OCI-LY3 (cell line): ENCODE results near the gene CASZ1.

Source experiments
- H2AFZ ChIP-seq: fragments of 200-600, 300-600 bp; shearing (Covaris generic); 2 replicates; pipeline ENCODE4 v1.6.0; 2014; ENCODE audit warnings: antibody characterized with exemption, low read depth, low read length
- H3K27ac ChIP-seq: fragments of 200-600, 300-600 bp; sonication (generic); 2 replicates; pipeline ENCODE4 v1.5.1; 2014; ENCODE audit warnings: mild to moderate bottlenecking, low read length, moderate library complexity, mixed read lengths
- H3K27me3 ChIP-seq: fragments of 200-600, 300-600 bp; sonication (generic); 2 replicates; pipeline ENCODE4 v1.6.1; 2014; ENCODE audit warnings: low read depth, low read length, mixed read lengths
- H3K36me3 ChIP-seq: fragments of 200-600, 300-600 bp; sonication (generic); replicated peaks from 2 replicates; pipeline ENCODE3; 2014; ENCODE audit warnings: low read depth, low read length, mixed read lengths
- H3K4me1 ChIP-seq: fragments of 300-600, 200-600 bp; sonication (generic); 2 replicates; pipeline ENCODE4 v1.6.1; 2014; ENCODE audit warnings: low read length, mixed read lengths
- H3K4me2 ChIP-seq: fragments of 200-600, 300-600 bp; sonication (generic); 2 replicates; pipeline ENCODE4 v1.6.1; 2014; ENCODE audit warnings: low read length, mixed read lengths
- H3K4me3 ChIP-seq: fragments of 300-600, 200-600 bp; sonication (generic); 2 replicates; pipeline ENCODE4 v1.5.1; 2014; ENCODE audit warnings: antibody characterized with exemption, mild to moderate bottlenecking, low read length, moderate library complexity
- H3K79me2 ChIP-seq: fragments of 300-600, 200-600 bp; shearing (Covaris generic); 2 replicates; pipeline ENCODE4 v1.6.1; 2014; ENCODE audit warnings: mild to moderate bottlenecking, low read length, mixed read lengths
- H3K9ac ChIP-seq: fragments of 300-600, 200-600 bp; shearing (Covaris generic); 2 replicates; pipeline ENCODE4 v1.6.0; 2014; ENCODE audit warnings: mild to moderate bottlenecking, low read length, moderate library complexity
- H3K9me3 ChIP-seq: fragments of 200-600, 300-600 bp; shearing (Covaris generic); 2 replicates; pipeline ENCODE4 v1.6.1; 2014; ENCODE audit warnings: low read length, mixed read lengths; ENCODE audit not compliant: insufficient read depth
- H4K20me1 ChIP-seq: fragments of 200-600, 300-600 bp; sonication (generic); 2 replicates; pipeline ENCODE4 v1.6.1; 2016; ENCODE audit warnings: low read length, mixed read lengths; ENCODE audit not compliant: insufficient read depth
- EZH2phosphoT487 ChIP-seq: fragments of 200-600 bp; shearing (Covaris generic); IDR thresholded peaks from 2 replicates; pipeline ENCODE4 v1.6.1; 2018; ENCODE audit warnings: antibody characterized with exemption, mixed run types, low read depth
- TF ChIP-seq, protein P1 (sequence below): fragments of 200-600, 300-600 bp; sonication (generic); IDR thresholded peaks from 2 replicates; pipeline ENCODE4 v1.5.1; 2014; ENCODE audit warnings: antibody characterized with exemption, low read length, low read depth

The CASZ1 gene

DNA sequence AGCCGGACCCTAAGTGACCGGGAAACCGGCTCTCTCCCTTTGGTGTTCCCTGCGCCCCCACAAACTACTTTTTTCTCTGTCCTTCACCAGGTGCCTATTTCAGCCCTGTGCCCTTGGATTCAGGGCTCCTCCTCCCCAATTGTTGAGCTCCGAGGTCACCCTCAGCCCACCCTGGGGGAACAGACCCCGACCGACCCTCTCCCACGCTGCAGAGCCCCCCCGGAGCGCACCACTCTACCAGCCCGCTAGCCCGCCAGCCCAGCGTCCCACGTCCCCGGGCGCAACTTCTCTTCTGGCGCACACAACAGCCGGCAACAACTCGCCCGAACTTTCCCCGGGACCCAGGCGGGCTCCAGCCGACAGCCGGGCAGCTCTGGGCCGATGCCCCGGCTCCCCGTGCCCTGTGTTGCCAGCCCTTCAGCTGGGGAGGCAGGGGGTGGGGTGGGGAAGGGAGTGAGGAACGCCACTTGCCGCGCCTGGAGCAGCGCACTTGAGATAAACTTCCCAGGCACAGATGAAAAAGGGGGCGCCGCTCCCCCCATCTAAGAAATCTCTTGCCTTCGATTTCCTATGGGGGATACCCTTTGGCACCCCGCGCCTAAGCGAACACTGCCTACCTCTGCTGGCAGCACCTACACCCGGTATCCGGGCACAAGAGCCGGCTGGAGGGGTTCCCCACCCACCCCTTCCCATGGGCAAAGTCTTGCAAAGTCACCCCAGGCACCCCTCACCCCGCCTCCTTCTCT is 997 bp downstream of the CASZ1 start:
- Histone ChIP-seq H2AFZ (no peak overlapping the region), H3K79me2 (no peaks in the 10 kb centered on the region), H3K4me2 (no peak overlapping the region), H3K4me1 (no peaks in the 10 kb centered on the region), H3K9ac (no peak overlapping the region), H3K4me3 (no peak overlapping the region), H3K9me3 (no peaks in the 10 kb centered on the region), H3K27ac (no peak overlapping the region), H4K20me1 (no peaks in the 10 kb centered on the region), H3K36me3 (no peaks in the 10 kb centered on the region), H3K27me3 (peaks cover 10% of the 10 kb centered on the region; the same call in 1 of the 2 replicates)
- TF ChIP-seq EZH2phosphoT487 = no peak
- TF ChIP-seq, protein P1, sequence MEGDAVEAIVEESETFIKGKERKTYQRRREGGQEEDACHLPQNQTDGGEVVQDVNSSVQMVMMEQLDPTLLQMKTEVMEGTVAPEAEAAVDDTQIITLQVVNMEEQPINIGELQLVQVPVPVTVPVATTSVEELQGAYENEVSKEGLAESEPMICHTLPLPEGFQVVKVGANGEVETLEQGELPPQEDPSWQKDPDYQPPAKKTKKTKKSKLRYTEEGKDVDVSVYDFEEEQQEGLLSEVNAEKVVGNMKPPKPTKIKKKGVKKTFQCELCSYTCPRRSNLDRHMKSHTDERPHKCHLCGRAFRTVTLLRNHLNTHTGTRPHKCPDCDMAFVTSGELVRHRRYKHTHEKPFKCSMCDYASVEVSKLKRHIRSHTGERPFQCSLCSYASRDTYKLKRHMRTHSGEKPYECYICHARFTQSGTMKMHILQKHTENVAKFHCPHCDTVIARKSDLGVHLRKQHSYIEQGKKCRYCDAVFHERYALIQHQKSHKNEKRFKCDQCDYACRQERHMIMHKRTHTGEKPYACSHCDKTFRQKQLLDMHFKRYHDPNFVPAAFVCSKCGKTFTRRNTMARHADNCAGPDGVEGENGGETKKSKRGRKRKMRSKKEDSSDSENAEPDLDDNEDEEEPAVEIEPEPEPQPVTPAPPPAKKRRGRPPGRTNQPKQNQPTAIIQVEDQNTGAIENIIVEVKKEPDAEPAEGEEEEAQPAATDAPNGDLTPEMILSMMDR = no peak

DNA sequence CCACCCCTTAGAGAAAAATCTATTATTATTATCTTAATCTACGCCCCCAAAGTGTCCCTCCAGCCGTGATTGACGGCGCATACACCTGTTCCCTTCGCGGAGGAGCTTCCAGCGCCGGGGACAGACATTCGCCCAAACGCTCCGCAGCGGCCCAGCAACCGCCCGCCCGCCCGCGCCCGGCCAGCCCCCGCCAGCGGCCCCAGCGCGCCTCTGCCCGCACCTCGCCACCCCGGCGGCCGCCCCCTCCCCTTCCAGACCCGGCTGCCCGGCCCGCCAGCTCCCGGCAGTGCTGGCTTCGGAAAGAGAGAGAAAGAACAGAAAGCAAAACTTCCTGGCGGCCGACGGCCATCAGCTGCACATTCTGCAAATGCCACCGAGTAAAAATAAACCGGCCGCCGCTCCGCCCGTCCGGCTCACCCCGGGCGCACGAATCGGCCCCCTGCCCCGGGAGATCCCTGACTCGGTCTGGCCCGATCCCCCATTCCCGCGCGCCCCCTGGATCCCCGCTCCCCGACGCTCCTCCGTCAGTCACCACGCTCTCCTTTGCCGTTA is 1.6 kb downstream of the CASZ1 start:
- Histone ChIP-seq H3K4me1 (no peaks in the 10 kb centered on the region), H3K4me3 (no peak overlapping the region), H3K27ac (no peak overlapping the region), H3K4me2 (no peak overlapping the region), H3K27me3 (peaks cover 10% of the 10 kb centered on the region; the same call in 1 of the 2 replicates), H4K20me1 (no peaks in the 10 kb centered on the region), H2AFZ (no peak overlapping the region), H3K79me2 (no peaks in the 10 kb centered on the region), H3K9ac (no peak overlapping the region), H3K9me3 (no peaks in the 10 kb centered on the region), H3K36me3 (no peaks in the 10 kb centered on the region)
- no peak for TF ChIP-seq EZH2phosphoT487
- TF ChIP-seq, protein P1 = no peak

DNA sequence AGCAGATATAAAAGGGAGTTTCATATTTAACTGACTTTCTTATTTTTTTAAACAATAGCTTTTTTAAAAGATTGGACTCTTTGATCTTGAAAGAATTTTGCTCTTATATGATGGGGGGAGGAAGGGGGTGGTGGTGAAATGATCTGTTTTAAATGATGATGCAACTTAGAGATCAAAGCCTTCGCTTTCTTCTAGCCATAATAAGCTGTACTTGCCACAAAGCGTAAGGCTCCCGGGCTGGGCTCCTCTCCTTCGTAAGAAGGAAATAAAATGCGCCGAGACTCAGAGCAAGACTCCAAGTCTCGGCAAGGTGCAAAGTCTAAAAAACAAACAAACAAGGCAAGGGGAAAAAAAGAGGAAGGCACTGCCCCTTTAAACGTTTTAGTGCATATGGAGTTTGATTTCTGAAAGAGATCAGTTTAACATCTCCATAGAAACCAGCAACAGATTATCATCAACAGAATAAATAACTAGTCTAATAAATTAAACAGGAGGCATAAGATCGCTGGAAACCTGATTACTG is 3.3 kb downstream of the CASZ1 start:
- peaks cover 10% of the 10 kb centered on the region; the same call in 1 of the 2 replicates for H3K27me3 ChIP-seq
- TF ChIP-seq EZH2phosphoT487 = no peak
- TF ChIP-seq, protein P1 = no peak
- no peaks in the 10 kb centered on the region for H3K4me1 ChIP-seq
- no peak overlapping the region for H3K9ac ChIP-seq
- H3K79me2 ChIP-seq = no peaks in the 10 kb centered on the region
- H4K20me1 ChIP-seq = no peaks in the 10 kb centered on the region
- H3K4me2 ChIP-seq = no peak overlapping the region
- H3K9me3 ChIP-seq = no peaks in the 10 kb centered on the region
- H3K36me3 ChIP-seq = no peaks in the 10 kb centered on the region
- no peak overlapping the region for H2AFZ ChIP-seq
- no peak overlapping the region for H3K27ac ChIP-seq
- no peak overlapping the region for H3K4me3 ChIP-seq

DNA sequence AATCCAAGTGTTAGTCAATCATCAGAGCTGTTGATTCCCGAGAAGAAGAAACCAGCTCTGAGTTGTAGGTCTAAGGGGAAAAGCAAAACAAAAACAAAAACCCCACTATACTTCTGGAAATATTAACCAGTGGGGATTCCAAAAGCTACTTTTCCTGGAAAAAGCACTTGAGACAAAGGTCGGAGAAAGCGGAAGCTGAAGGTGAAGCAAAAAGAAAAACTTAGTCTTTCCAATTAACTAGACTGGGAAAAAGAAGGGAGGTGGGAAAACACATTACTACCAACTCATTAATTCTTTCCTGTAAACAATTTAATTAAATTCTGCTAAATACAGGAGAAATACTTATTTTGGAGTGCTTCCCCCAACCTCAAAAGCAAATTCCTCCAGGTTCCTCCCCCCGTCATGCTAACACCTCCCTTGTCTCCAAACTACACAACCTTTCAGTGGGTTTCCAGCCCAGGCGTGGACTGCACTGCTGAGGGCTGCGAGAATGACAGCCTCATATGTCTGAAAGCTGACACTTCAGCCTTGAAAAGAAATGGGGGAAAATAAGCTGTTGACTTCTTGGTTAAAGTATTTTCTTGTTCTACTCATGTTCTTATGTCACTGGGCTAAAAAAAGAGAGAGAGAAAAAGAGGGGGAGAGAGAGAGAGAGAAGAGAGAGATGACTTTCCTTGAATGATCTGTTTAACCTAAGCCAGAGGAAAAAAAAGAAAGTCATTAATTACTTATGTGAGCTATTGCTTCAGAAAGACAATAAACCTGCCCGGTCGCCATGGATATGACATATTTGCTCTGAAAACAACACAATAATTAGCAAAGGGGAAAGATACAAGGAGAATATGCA is 5.1 kb downstream of the CASZ1 start:
- Histone ChIP-seq H2AFZ (no peak overlapping the region), H3K4me1 (no peaks in the 10 kb centered on the region), H3K9ac (no peak overlapping the region), H3K79me2 (no peaks in the 10 kb centered on the region), H4K20me1 (no peaks in the 10 kb centered on the region), H3K27ac (no peak overlapping the region), H3K4me3 (no peak overlapping the region), H3K27me3 (peaks cover 10% of the 10 kb centered on the region; the same call in 1 of the 2 replicates), H3K9me3 (no peaks in the 10 kb centered on the region), H3K36me3 (no peaks in the 10 kb centered on the region), H3K4me2 (no peak overlapping the region)
- TF ChIP-seq, protein P1 = no peak
- no peak for TF ChIP-seq EZH2phosphoT487
